NCI-H345 treated with DMSO at 0.1 percent for 48 hours (cell line): ENCODE results near the gene TMEM135.

Source experiments
- DNase-seq: peaks from one replicate; lab custom pipeline; 2025; ENCODE audit not compliant: unreplicated experiment; lab: John Stamatoyannopoulos, UW

Gene TMEM135

DNA sequence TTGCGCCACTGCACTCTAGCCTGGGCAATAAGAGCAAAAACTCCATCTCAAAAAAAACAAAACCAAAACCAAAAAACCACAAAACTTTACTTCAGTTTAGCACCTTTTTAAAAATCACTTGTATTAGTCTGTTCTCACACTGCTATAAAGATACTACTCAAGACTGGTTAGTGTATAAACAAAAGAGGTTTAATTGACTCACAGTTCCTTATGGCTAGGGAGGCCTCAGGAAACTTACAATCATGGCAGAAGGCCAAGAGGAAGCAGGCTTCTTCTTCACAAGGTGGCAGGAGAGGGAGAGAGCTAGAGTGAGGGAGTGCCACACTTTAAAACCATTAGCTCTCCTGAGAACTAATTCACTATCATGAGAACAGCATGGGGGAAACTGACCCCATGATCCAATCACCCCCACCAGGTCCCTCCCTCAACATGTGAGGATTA is 261.3 kb downstream of the TMEM135 start:
- DNase-seq, result no peak

DNA sequence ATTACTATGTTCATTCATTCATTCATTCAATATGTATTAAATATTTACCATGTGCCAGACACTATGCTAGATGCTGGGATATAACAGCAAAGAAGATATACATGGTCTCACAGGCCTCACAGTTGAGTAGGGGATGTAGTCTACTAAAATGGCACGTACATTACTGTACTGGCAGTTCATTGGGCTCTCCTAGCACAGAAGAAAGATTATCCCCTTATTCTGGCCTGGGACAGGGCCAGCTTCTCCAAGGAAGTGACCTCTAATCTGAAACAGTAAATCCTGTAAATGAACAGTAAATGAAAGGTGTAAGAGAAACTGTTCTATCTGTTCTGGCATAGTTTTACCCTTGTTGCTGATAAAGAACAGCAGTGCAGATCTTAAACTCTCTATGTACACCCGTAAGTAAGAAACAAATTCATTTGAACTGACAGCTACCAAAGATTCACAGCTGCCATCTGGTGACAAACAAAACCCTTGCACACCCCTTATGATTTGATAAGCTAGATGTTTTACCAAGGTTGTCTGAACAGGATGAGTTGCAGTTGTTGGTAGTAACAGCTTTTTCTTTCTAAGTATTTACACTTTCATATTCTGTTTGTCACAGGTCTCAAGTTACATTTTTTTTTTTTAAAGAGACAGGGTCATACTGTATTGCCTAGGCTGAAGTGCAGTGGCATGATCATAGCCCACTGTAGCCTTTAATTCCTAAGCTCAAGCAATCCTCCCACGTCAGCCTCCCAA is 263.1 kb downstream of the TMEM135 start:
- DNase-seq, result no peak

- no peak for DNase-seq
Observed at GRCh38 chr11:87301785-87302540, 264.2 kb downstream of the TMEM135 start.

- DNase-seq, result no peak
Observed at GRCh38 chr11:87304412-87304811, 266.7 kb downstream of the TMEM135 start.

- DNase-seq, result no peak
Observed at GRCh38 chr11:87306262-87306851, 268.6 kb downstream of the TMEM135 start.

DNA sequence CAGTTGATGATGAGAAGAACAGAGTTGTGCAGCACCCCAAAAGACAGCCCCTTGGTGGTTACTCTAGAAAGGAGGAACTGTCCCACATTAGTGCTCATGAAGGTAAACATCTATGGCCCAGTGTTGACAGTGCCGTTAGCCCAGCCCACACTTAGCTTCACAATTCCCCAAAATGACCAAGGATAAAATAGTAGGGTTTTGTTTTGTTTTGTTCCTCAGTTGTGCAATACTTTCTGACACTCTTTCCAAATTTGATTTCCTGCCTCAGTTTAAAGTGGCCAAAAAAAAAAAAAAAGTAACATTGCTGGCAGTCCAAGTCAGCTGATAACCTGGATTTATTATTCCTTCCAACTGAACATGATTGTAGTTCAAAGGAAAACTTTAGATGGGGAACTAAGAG is 269.4 kb downstream of the TMEM135 start:
- no peak for DNase-seq

DNA sequence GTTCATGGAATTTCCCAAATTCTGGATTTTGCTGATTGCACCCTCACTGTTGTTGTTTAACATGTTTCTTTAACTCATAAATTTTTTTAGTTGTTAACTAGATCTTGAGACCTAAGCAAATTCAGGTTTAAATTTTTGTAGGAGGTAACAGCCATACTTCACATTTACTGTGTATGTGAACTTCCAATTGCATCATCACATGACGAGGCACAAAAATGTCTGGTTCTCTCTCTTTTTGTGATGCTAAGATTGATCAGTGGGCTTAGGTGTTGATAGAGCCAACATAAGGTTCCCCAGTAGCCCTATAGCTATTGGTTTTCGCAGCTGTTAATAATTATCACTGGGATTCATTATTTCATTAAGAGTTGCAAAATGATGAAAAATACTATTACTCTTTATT is 277.5 kb downstream of the TMEM135 start:
- DNase-seq, result no peak

GRCh38 chr11:87316491-87316890 is 278.8 kb downstream of the TMEM135 start:
- no peak for DNase-seq

- no peak for DNase-seq
Observed at GRCh38 chr11:87317441-87317840, 279.7 kb downstream of the TMEM135 start.

- DNase-seq, result no peak
Observed at GRCh38 chr11:87320123-87320522, 282.4 kb downstream of the TMEM135 start.

- DNase-seq, result no peak
Observed at GRCh38 chr11:87322568-87322967, 284.8 kb downstream of the TMEM135 start.

- no peak for DNase-seq
Observed at GRCh38 chr11:87323899-87324298, 286.2 kb downstream of the TMEM135 start.

GRCh38 chr11:87324817-87325489 is 287.2 kb downstream of the TMEM135 start:
- no peak for DNase-seq

DNA sequence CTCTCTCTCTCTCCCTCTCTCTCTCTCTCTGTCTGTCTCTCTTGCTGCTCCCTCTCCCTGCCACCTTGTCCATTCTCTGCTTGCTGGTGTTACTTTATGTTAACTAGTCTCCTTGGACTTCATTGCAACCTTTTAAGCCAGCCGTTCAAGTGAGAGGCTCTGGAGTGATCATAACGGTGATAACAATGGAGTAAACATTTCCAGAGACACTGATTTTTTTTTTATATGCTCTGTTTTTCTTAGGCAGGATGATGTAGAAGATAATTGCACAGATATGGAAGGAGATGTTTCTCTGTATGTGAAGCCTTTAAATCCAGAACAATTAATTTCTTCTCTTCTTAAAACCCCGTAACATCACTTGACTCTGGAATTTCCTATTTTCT is 287.7 kb downstream of the TMEM135 start:
- DNase-seq, result no peak

DNA sequence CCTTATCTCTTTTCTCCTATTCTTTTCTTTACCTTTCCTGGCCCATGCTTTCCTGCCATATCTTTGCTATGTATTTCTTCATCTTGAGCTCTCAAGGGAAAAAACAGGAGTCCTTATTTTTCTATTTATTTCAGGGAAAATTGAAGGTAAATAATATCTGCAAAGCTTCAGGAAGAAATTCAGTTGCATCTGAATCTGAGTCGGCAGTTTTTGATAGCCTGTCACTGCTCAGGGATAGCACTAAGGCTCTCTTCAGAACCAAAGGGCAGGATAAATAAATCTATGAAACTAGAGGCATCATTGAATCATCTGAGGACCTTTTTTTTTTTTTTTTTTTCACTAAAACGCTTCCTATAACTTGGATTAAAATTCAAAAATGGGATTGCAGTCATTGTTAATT is 288.9 kb downstream of the TMEM135 start:
- DNase-seq, result no peak

- DNase-seq, result no peak
Observed at GRCh38 chr11:87329172-87329571, 291.4 kb downstream of the TMEM135 start.

- no peak for DNase-seq
Observed at GRCh38 chr11:87330187-87330601, 292.5 kb downstream of the TMEM135 start.

GRCh38 chr11:87331273-87331672 is 293.5 kb downstream of the TMEM135 start:
- no peak for DNase-seq

DNA sequence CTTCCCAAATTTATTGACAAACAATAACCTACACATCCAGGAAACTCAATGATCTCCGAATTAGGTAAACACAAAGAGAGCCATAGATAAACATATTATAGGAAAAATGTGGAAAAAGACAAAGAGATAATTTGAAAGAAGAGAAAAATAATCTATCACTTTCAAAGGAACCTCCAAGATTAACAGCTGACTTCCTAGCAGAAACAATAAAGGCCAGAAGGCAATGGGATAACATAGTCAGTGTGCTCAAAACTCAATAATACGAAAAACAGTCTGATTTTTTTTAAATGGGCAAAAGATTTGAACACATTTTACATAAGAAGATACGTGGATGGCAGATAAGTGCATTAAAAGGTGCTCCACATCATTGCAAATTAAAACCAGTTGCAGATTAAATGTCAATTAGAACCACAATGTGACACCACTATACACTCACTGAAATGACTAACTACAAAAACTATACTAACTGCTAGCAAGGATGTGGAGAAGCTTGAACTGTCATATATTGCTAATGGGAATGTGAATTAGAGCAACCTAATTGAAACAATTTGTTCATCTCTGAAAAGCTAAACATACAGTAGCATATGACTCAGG is 300.4 kb downstream of the TMEM135 start:
- no peak for DNase-seq

- no peak for DNase-seq
Observed at GRCh38 chr11:87339416-87339815, 301.7 kb downstream of the TMEM135 start.

GRCh38 chr11:87347441-87347840 is 309.7 kb downstream of the TMEM135 start:
- no peak for DNase-seq
